Gastroesophageal sphincter (tissue), 3 donors: ENCODE results near the gene CCDC177.
A peak's percentile ranks its signal among the peaks of the same experiment; 100 is the strongest.

Experiments used
- EP300 ChIP-seq: sonication (generic); formaldehyde crosslinking; IDR thresholded peaks from one replicate; pipeline ENCODE4 v1.6.1; 2017; ENCODE audit warnings: antibody characterized with exemption, mild to moderate bottlenecking
- POLR2A ChIP-seq, 2 donors: fragments of 450-650 bp; IDR thresholded peaks; one replicate each; pipeline ENCODE4 v1.6.1; 2017; ENCODE audit warnings: antibody characterized with exemption in 2 of 2, mild to moderate bottlenecking in 2 of 2, moderate library complexity in 1 of 2
- POLR2AphosphoS5 ChIP-seq: sonication (generic); formaldehyde crosslinking; IDR thresholded peaks from one replicate; pipeline ENCODE4 v1.6.1; 2017; ENCODE audit warnings: antibody characterized with exemption
- TF ChIP-seq, protein P1 (sequence below), 4 experiments: fragments of 200-600 bp in 2 of 4; fragments of 450-650 bp in 2 of 4; sonication (generic) in 1 of 4; IDR thresholded peaks; one replicate each; pipeline ENCODE4 v1.5.1; 2017 to 2019; ENCODE audit warnings: antibody characterized with exemption in 4 of 4, mild to moderate bottlenecking in 2 of 4, moderate library complexity in 2 of 4

DNA sequence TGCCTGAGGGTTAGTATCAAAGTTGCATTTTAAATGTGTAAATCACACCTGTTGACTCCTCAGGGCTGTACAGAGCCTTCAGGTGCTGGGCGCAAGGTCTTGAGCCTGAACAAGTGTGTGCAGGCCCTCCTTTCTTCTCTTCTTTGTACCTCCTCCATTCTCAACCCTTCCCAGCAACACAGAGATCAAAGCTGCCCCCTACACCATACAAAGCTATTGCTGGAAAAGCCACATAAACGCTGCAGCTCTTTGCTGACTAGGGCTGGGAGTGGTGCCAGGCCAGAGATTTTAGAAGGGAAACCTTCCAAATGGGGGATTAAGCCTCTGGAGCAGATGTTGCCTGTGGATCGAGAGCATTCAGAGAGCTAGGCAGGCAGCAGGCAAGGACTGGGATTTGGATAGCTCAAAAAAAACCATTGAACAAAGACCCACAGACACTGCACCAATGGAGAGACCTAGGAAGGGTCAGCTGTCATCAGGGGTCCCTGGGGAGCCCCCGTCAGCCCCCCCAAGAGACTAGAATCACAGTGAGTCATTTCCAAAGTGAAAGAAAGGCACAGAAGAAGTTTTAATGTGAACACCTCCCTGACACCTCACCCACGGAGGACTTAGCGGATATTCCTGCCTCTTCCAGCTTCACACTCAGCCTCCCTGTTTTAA is 18.5 kb upstream of the CCDC177 start:
- TF ChIP-seq, protein P1, sequence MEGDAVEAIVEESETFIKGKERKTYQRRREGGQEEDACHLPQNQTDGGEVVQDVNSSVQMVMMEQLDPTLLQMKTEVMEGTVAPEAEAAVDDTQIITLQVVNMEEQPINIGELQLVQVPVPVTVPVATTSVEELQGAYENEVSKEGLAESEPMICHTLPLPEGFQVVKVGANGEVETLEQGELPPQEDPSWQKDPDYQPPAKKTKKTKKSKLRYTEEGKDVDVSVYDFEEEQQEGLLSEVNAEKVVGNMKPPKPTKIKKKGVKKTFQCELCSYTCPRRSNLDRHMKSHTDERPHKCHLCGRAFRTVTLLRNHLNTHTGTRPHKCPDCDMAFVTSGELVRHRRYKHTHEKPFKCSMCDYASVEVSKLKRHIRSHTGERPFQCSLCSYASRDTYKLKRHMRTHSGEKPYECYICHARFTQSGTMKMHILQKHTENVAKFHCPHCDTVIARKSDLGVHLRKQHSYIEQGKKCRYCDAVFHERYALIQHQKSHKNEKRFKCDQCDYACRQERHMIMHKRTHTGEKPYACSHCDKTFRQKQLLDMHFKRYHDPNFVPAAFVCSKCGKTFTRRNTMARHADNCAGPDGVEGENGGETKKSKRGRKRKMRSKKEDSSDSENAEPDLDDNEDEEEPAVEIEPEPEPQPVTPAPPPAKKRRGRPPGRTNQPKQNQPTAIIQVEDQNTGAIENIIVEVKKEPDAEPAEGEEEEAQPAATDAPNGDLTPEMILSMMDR (IDR thresholded peaks at IDR 0.05) = no peak
- TF ChIP-seq POLR2A (IDR thresholded peaks at IDR 0.05) (no peak), EP300 (no peak), POLR2AphosphoS5 (peak; percentile 36)
